ENCODE results near the gene KRTAP2-1.

DNA sequence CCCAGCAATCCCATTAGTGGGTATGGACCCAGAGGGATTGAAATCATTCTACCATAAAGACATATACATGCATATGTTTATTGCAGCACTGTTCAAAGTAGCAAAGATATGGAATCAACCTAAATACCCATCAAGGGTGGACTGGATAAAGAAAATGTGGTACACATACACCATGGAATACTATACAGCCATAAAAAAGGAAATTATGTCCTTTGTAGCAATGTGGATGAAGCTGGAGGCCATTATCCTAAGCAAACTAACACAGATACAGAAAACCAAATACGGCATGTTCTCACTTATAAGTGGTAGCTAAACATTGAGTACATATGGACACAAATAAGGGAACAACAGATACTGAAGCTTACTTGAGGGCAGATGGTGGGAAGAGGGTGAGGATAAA lies 10.4 kb upstream of the KRTAP2-1 start:
- TF ChIP-seq CTCF (conservative IDR thresholded peaks at IDR 0.05 in 1 of 2, IDR thresholded peaks at IDR 0.05 in 1 of 2; ENCODE audit: low read depth in 1 of 2, low read length in 2 of 2): no peak
- no peak for TF ChIP-seq EZH2 (IDR thresholded peaks at IDR 0.05; ENCODE audit: low read length, missing control alignments)
